ENCODE measurements around the gene IQCH. TPM values are rescaled to one million over a fixed set of nuclear protein-coding genes. Genes with fewer than 3 reads are reported as not detected.
A peak's percentile ranks its signal among the peaks of the same experiment; 100 is the strongest.

The IQCH gene
- total RNA-seq, 1 experiment from 2014 or later, result 1.1 TPM

- H3K4me1 ChIP-seq (ENCODE audit: insufficient read depth, low read length), result no peaks in the 10 kb centered on the region
- H3K79me2 ChIP-seq (ENCODE audit: insufficient read depth, low read length), result no peaks in the 10 kb centered on the region
- DNase-seq, result peak; percentile 80
- no peak within 1 kb of the TSS for H3K56ac ChIP-seq (ENCODE audit: insufficient read length, low read depth, low read length)
- H3K18ac ChIP-seq (ENCODE audit: insufficient read length, low read depth, low read length), result peak within 1 kb of the TSS; percentile 73
- H2BK120ac ChIP-seq (ENCODE audit: low read depth, low read length, poor library complexity, severe bottlenecking), result no peak within 1 kb of the TSS
- no peak within 1 kb of the TSS for H2BK15ac ChIP-seq (ENCODE audit: low read depth, low read length)
- peaks cover 23 to 25% of the 10 kb centered on the region in 2 experiments for H3K4me1 Mint-ChIP-seq
- H3K23me2 ChIP-seq (ENCODE audit: insufficient read length, low read depth, low read length, poor library complexity, severe bottlenecking), result peaks cover 12% of the 10 kb centered on the region
- no peak within 1 kb of the TSS; the same call in 1 of the 2 replicates for H3K4ac ChIP-seq (ENCODE audit: low read depth, low read length)
- H3K27ac ChIP-seq (ENCODE audit: insufficient read length, low read depth, low read length), result no peak within 1 kb of the TSS
- no CpG with 5 or more reads among the region's 94 CpGs for whole genome bisulfite sequencing (ENCODE audit: extremely low coverage, insufficient read length, low lambda C conversion rate)
- no peak within 1 kb of the TSS for H3T11ph ChIP-seq (ENCODE audit: low read length)
- peak within 1 kb of the TSS; percentile 46 for H3K9ac ChIP-seq (ENCODE audit: extremely low read depth, insufficient read length, low read length)
- no peak within 1 kb of the TSS for H4K5ac ChIP-seq (ENCODE audit: insufficient read length, low read depth, low read length)
- no peaks in the 10 kb centered on the region for H3K79me1 ChIP-seq (ENCODE audit: insufficient read depth, low read depth, low read length, poor library complexity, severe bottlenecking)
- no peaks in the 10 kb centered on the region; the same call in 1 of the 2 replicates for H3K27me3 ChIP-seq (ENCODE audit: insufficient read depth, low read length)
- no peak within 1 kb of the TSS for H4K91ac ChIP-seq (ENCODE audit: insufficient read length, low read depth, low read length)
- H4K8ac ChIP-seq (replicated peaks; ENCODE audit: insufficient read length, low read depth, low read length), result no peak within 1 kb of the TSS
- TF ChIP-seq CTCF (conservative IDR thresholded peaks at IDR 0.05), result no peak
- H3K9me3 ChIP-seq (ENCODE audit: control insufficient read depth, low read depth, low read length), result no peaks in the 10 kb centered on the region
- H3K27me3 Mint-ChIP-seq (ENCODE audit: low read depth), result peaks cover 8% of the 10 kb centered on the region
- H3K27ac Mint-ChIP-seq, result peak within 1 kb of the TSS in 1 of 3 experiments; percentile 94; a peak in 1 of 7 replicates
- no peak within 1 kb of the TSS for H3K23ac ChIP-seq (ENCODE audit: insufficient read length, low read depth, low read length)
- no peaks in the 10 kb centered on the region for H3K9me3 Mint-ChIP-seq
- H2BK20ac ChIP-seq (ENCODE audit: low read depth, low read length, poor library complexity, severe bottlenecking), result no peak within 1 kb of the TSS
- H4K20me1 ChIP-seq (ENCODE audit: control insufficient read depth, insufficient read depth, insufficient read length), result no peaks in the 10 kb centered on the region
- H2AK5ac ChIP-seq (ENCODE audit: insufficient read length, low read length), result no peak within 1 kb of the TSS
- no peak within 1 kb of the TSS for H2AFZ ChIP-seq (ENCODE audit: low read length)
- peak within 1 kb of the TSS; percentile 59 for H3K4me2 ChIP-seq (ENCODE audit: insufficient read depth, insufficient read length, low read length)
- peak within 1 kb of the TSS; percentile 94 for H3K14ac ChIP-seq (ENCODE audit: insufficient read depth, low read length)
- peaks cover 0 to 2% (median 0%) of the 10 kb centered on the region in 3 experiments; a peak in 1 of 7 replicates for H3K36me3 Mint-ChIP-seq (ENCODE audit: insufficient read depth in 1 of 3, low read depth in 3 of 3)
- H2BK5ac ChIP-seq (ENCODE audit: insufficient read length, low read length), result no peak within 1 kb of the TSS
- no peak within 1 kb of the TSS for H2BK12ac ChIP-seq (ENCODE audit: insufficient read length, low read depth, low read length)
- peak within 1 kb of the TSS; percentile 82 to 88 for H3K4me3 Mint-ChIP-seq
These were observed 266.6 kb downstream of the IQCH start, which contains the start of gene C15orf61 for GRCh38 chr15:67521029-67521782. Gene C15orf61 (plus strand): TSS chr15:67521131. CDS start chr15:67521249, 118 bp downstream.

All from H9 (cell line).